HepG2 (cell line): Measurements from ENCODE around the gene PKIG.

Source experiments
- NR3C1 ChIP-seq: sonication (generic); formaldehyde crosslinking; IDR thresholded peaks from 2 replicates; pipeline ENCODE4 v1.4.0; 2020; ENCODE audit warnings: missing genetic modification reagents
- POLR2A ChIP-seq, 2 experiments: IDR thresholded peaks; 2 replicates each; pipeline ENCODE4 v1.6.1; 2011; ENCODE audit warnings: low read depth in 2 of 2, low read length in 2 of 2, mild to moderate bottlenecking in 1 of 2, moderate library complexity in 1 of 2; ENCODE audit not compliant: insufficient read depth in 1 of 2
- SP1 ChIP-seq, 2 experiments: fragments of 450-650 bp in 1 of 2; sonication (generic) in 1 of 2; formaldehyde crosslinking in 1 of 2; IDR thresholded peaks; 2 replicates each; pipeline versions ENCODE4 v1.4.0 to v1.6.1; 2016 to 2020; ENCODE audit warnings: missing genetic modification reagents in 1 of 2
- TF ChIP-seq, protein P1 (sequence below): sonication (generic); formaldehyde crosslinking; conservative IDR thresholded peaks from 2 replicates; pipeline ENCODE4 v1.8.0; 2022; ENCODE audit warnings: low read depth, missing genetic modification reagents
- TF ChIP-seq, protein P2 (sequence below): sonication (generic); formaldehyde crosslinking; IDR thresholded peaks from 2 replicates; pipeline ENCODE4 v1.4.0; 2020; ENCODE audit warnings: low read depth, mild to moderate bottlenecking, missing genetic modification reagents
- TF ChIP-seq, protein P3 (sequence below): IDR thresholded peaks from 2 replicates; pipeline ENCODE4 v1.6.1; 2016; ENCODE audit warnings: control low read depth

DNA sequence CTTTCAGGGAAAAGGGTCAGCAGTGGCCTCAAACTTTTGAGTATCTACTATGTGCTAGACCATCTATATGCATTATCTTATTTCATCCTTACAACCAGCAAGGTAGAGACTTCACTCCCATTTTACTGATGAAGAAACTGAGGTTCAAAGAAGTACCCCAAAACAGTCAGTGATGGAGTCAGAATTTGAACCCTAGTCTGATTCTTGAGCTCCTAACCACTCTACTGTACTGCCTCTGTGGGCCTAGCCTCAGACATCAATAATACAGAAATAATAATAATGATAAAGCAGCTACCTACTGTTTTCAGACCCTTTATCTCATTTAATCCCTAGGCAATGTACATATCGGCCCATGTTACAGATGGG, 60.8 kb downstream of the PKIG start:
- TF ChIP-seq, protein P1, sequence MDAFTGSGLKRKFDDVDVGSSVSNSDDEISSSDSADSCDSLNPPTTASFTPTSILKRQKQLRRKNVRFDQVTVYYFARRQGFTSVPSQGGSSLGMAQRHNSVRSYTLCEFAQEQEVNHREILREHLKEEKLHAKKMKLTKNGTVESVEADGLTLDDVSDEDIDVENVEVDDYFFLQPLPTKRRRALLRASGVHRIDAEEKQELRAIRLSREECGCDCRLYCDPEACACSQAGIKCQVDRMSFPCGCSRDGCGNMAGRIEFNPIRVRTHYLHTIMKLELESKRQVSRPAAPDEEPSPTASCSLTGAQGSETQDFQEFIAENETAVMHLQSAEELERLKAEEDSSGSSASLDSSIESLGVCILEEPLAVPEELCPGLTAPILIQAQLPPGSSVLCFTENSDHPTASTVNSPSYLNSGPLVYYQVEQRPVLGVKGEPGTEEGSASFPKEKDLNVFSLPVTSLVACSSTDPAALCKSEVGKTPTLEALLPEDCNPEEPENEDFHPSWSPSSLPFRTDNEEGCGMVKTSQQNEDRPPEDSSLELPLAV (CRISPR knock-in tag): no peak
- TF ChIP-seq, protein P2, sequence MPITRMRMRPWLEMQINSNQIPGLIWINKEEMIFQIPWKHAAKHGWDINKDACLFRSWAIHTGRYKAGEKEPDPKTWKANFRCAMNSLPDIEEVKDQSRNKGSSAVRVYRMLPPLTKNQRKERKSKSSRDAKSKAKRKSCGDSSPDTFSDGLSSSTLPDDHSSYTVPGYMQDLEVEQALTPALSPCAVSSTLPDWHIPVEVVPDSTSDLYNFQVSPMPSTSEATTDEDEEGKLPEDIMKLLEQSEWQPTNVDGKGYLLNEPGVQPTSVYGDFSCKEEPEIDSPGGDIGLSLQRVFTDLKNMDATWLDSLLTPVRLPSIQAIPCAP (CRISPR knock-in tag): no peak
- TF ChIP-seq POLR2A (IDR thresholded peaks at IDR 0.05; ENCODE audit: insufficient read depth in 1 of 2, low read depth in 2 of 2, low read length in 2 of 2): no peak
- TF ChIP-seq, protein P3, sequence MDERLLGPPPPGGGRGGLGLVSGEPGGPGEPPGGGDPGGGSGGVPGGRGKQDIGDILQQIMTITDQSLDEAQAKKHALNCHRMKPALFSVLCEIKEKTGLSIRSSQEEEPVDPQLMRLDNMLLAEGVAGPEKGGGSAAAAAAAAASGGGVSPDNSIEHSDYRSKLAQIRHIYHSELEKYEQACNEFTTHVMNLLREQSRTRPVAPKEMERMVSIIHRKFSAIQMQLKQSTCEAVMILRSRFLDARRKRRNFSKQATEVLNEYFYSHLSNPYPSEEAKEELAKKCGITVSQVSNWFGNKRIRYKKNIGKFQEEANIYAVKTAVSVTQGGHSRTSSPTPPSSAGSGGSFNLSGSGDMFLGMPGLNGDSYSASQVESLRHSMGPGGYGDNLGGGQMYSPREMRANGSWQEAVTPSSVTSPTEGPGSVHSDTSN (CRISPR knock-in tag): no peak
- TF ChIP-seq SP1 (IDR thresholded peaks at IDR 0.05): no peak
- TF ChIP-seq SP1 (CRISPR knock-in tag; IDR thresholded peaks at IDR 0.05): no peak
- no peak for TF ChIP-seq NR3C1 (CRISPR knock-in tag)
